Calu3 (cell line): ENCODE measurements around the gene SSBP3. TPM values are rescaled to one million over a fixed set of nuclear protein-coding genes. Genes with fewer than 3 reads are reported as not detected.
A peak's percentile ranks its signal among the peaks of the same experiment; 100 is the strongest.

ENCODE experiments used
- BruUV-seq: library from RNA; stranded (reverse); fragments of 400-500 nt; replicated peaks from 2 replicates; lab custom pipeline; 2021; lab: Mats Ljungman, UMichigan
- CTCF ChIA-PET: fragments of 300-600 bp; sonication (Branson Sonifier 250); formaldehyde crosslinking; loops from one replicate; lab custom pipeline; 2022; ENCODE audit warnings: antibody characterized with exemption; lab: Charles Lee
- DNase-seq: peaks from one replicate; pipeline ENCODE4 v3.0.0; 2022
- H3K27ac Mint-ChIP-seq: one replicate; pipeline ENCODE4 v1.8.0; 2022; ENCODE audit warnings: mixed read lengths; ENCODE audit not compliant: unreplicated experiment
- H3K27me3 Mint-ChIP-seq: one replicate; pipeline ENCODE4 v1.8.0; 2022; ENCODE audit warnings: mixed read lengths; ENCODE audit not compliant: unreplicated experiment
- H3K36me3 Mint-ChIP-seq: one replicate; pipeline ENCODE4 v1.8.0; 2022; ENCODE audit warnings: mild to moderate bottlenecking, moderate library complexity, mixed read lengths; ENCODE audit not compliant: insufficient read depth, unreplicated experiment
- H3K4me1 Mint-ChIP-seq: one replicate; pipeline ENCODE4 v1.8.0; 2022; ENCODE audit warnings: mild to moderate bottlenecking, low read depth, mixed read lengths; ENCODE audit not compliant: unreplicated experiment
- H3K4me3 Mint-ChIP-seq: one replicate; pipeline ENCODE4 v1.8.0; 2022; ENCODE audit warnings: mild to moderate bottlenecking, low read depth, moderate library complexity, mixed read lengths; ENCODE audit not compliant: unreplicated experiment
- H3K9me3 Mint-ChIP-seq: one replicate; pipeline ENCODE4 v1.8.0; 2022; ENCODE audit warnings: low read depth, mixed read lengths; ENCODE audit not compliant: unreplicated experiment
- CTCF ChIP-seq: fragments of 200-600 bp; IDR thresholded peaks from one replicate; pipeline ENCODE4 v1.8.0; 2022; ENCODE audit warnings: antibody characterized with exemption; ENCODE audit not compliant: unreplicated experiment
- intact Hi-C: fragments of 100-400 bp; cut with micrococcal nuclease; formaldehyde crosslinking; loops from one replicate; pipeline ENCODE4 v1.10.0; 2022; ENCODE audit not compliant: unreplicated experiment
- total RNA-seq: library from RNA; stranded (reverse); gene quantifications from 2 replicates; pipeline ENCODE4 v1.2.3, GENCODE V29; 2022

Gene SSBP3
- total RNA-seq, 1 experiment from 2014 or later, result 16.6 TPM

GRCh38 chr1:54323324-54323739 is 82.9 kb downstream of the SSBP3 start:
- CTCF ChIA-PET, result no interaction called here
- peak; percentile 18 for TF ChIP-seq CTCF
- no peak overlapping the region for H3K27ac Mint-ChIP-seq
- peak; percentile 50 for DNase-seq
- H3K27me3 Mint-ChIP-seq, result no peaks in the 10 kb centered on the region
- no peaks in the 10 kb centered on the region for H3K36me3 Mint-ChIP-seq
- H3K4me1 Mint-ChIP-seq, result no peaks in the 10 kb centered on the region
- H3K4me3 Mint-ChIP-seq, result no peak overlapping the region
- intact Hi-C loops, result no loop called here
- BruUV-seq, result no TSS peak
- no peaks in the 10 kb centered on the region for H3K9me3 Mint-ChIP-seq

GRCh38 chr1:54318246-54318814 is 87.9 kb downstream of the SSBP3 start:
- H3K4me3 Mint-ChIP-seq, result no peak overlapping the region
- H3K36me3 Mint-ChIP-seq, result no peaks in the 10 kb centered on the region
- no peak for TF ChIP-seq CTCF
- DNase-seq, result no peak
- intact Hi-C loops, result no loop called here
- no peaks in the 10 kb centered on the region for H3K9me3 Mint-ChIP-seq
- no peaks in the 10 kb centered on the region for H3K27me3 Mint-ChIP-seq
- CTCF ChIA-PET, result no interaction called here
- H3K27ac Mint-ChIP-seq, result no peak overlapping the region
- BruUV-seq, result no TSS peak
- no peaks in the 10 kb centered on the region for H3K4me1 Mint-ChIP-seq

- Mint-ChIP-seq H3K27ac (no peak overlapping the region), H3K4me3 (no peak overlapping the region), H3K36me3 (no peaks in the 10 kb centered on the region), H3K27me3 (no peaks in the 10 kb centered on the region), H3K4me1 (no peaks in the 10 kb centered on the region), H3K9me3 (no peaks in the 10 kb centered on the region)
- CTCF ChIA-PET, result no interaction called here
- no peak for TF ChIP-seq CTCF
- BruUV-seq, result no TSS peak
- DNase-seq, result no peak
- intact Hi-C loops, result no loop called here
Observed at GRCh38 chr1:54317084-54317483, 89.1 kb downstream of the SSBP3 start.

- CTCF ChIA-PET, result interaction anchor here (1.2 kb wide), 1 partner anchor 263 kb away, joined by 3 read pairs; no protein-coding TSS in a partner anchor
- no peak for DNase-seq
- no peaks in the 10 kb centered on the region for H3K4me1 Mint-ChIP-seq
- intact Hi-C loops, result no loop called here
- no TSS peak for BruUV-seq
- no peak overlapping the region for H3K4me3 Mint-ChIP-seq
- no peaks in the 10 kb centered on the region for H3K36me3 Mint-ChIP-seq
- H3K27me3 Mint-ChIP-seq, result no peaks in the 10 kb centered on the region
- H3K27ac Mint-ChIP-seq, result no peak overlapping the region
- no peaks in the 10 kb centered on the region for H3K9me3 Mint-ChIP-seq
- no peak for TF ChIP-seq CTCF
Observed at GRCh38 chr1:54315099-54315498, 91.1 kb downstream of the SSBP3 start.
